Measurements from ENCODE around the gene PANX3. TPM values are rescaled to one million over a fixed set of nuclear protein-coding genes. Genes with fewer than 3 reads are reported as not detected.

The PANX3 gene
- total RNA-seq, 5 donors from 2014 or later (not counting 1 experiment from before 2014, with no cell fraction given): not detected

GRCh38 chr11:124656774-124657630 is 45.8 kb downstream of the PANX3 start:
- Histone ChIP-seq H3K27me3 (replicated peaks in 1 of 2; ENCODE audit: control insufficient read depth in 2 of 2, extremely low read depth in 1 of 2, insufficient read depth in 2 of 2, low read length in 1 of 2) (no peaks in the 10 kb centered on the region), H3K27ac (ENCODE audit: low read length) (no peak overlapping the region), H3K9me3 (no peaks in the 10 kb centered on the region), H3K4me1 (ENCODE audit: control insufficient read depth in 1 of 2, extremely low read depth in 1 of 2, insufficient read depth in 2 of 2, low read length in 2 of 2) (no peaks in the 10 kb centered on the region), H3K4me3 (ENCODE audit: control insufficient read depth in 1 of 2, extremely low read depth in 1 of 2, low read length in 1 of 2) (no peak overlapping the region), H3K36me3 (ENCODE audit: control insufficient read depth in 2 of 2, extremely low read depth in 1 of 2, insufficient read depth in 1 of 2, low read length in 1 of 2) (peaks cover 0 to 7% of the 10 kb centered on the region in 2 donors)
- WGBS (ENCODE audit: insufficient coverage): 90% methylated on average over 11 of the region's 16 CpGs
- no peaks in the 10 kb centered on the region for H3K4me1 Mint-ChIP-seq
- H3K4me3 Mint-ChIP-seq: no peak overlapping the region
- H3K9me3 Mint-ChIP-seq: no peaks in the 10 kb centered on the region
- H3K36me3 Mint-ChIP-seq: peaks cover 38% of the 10 kb centered on the region
- POLR2A ChIA-PET: interaction anchor here in 1 of 2 donors (0.6 kb wide), 1 partner anchor 176 kb away, joined by 4 read pairs; no protein-coding TSS in a partner anchor
- no peak for ATAC-seq (replicated peaks in 1 of 4)
- CTCF ChIA-PET: interaction anchor here in 1 of 2 donors (0.6 kb wide), 1 partner anchor 138 kb away, joined by 3 read pairs; no protein-coding TSS in a partner anchor
- no peak for DNase-seq
- no peaks in the 10 kb centered on the region for H3K27me3 Mint-ChIP-seq
- no peak overlapping the region for H3K27ac Mint-ChIP-seq

- Mint-ChIP-seq H3K27ac (no peak overlapping the region), H3K9me3 (no peaks in the 10 kb centered on the region), H3K4me1 (no peaks in the 10 kb centered on the region), H3K27me3 (no peaks in the 10 kb centered on the region), H3K4me3 (no peak overlapping the region), H3K36me3 (peaks cover 32% of the 10 kb centered on the region)
- Histone ChIP-seq H3K9me3 (no peaks in the 10 kb centered on the region), H3K27me3 (replicated peaks in 1 of 2; ENCODE audit: control insufficient read depth in 2 of 2, extremely low read depth in 1 of 2, insufficient read depth in 2 of 2, low read length in 1 of 2) (no peaks in the 10 kb centered on the region), H3K4me3 (ENCODE audit: control insufficient read depth in 1 of 2, extremely low read depth in 1 of 2, low read length in 1 of 2) (no peak overlapping the region), H3K36me3 (ENCODE audit: control insufficient read depth in 2 of 2, extremely low read depth in 1 of 2, insufficient read depth in 1 of 2, low read length in 1 of 2) (peaks cover 0 to 7% of the 10 kb centered on the region in 2 donors), H3K4me1 (ENCODE audit: control insufficient read depth in 1 of 2, extremely low read depth in 1 of 2, insufficient read depth in 2 of 2, low read length in 2 of 2) (no peaks in the 10 kb centered on the region), H3K27ac (ENCODE audit: low read length) (no peak overlapping the region)
- ChIA-PET POLR2A (no interaction called here), CTCF (no interaction called here)
- WGBS (ENCODE audit: insufficient coverage): no CpG with 5 or more reads among the region's 5 CpGs
- DNase-seq: no peak
- no peak for ATAC-seq (replicated peaks in 1 of 4)
Observed at GRCh38 chr11:124657904-124658303, 46.7 kb downstream of the PANX3 start.

- CTCF ChIA-PET: no interaction called here
- H3K9me3 Mint-ChIP-seq: no peaks in the 10 kb centered on the region
- H3K36me3 ChIP-seq (ENCODE audit: control insufficient read depth in 2 of 2, extremely low read depth in 1 of 2, insufficient read depth in 1 of 2, low read length in 1 of 2): peaks cover 0 to 7% of the 10 kb centered on the region in 2 donors
- no peaks in the 10 kb centered on the region for H3K27me3 ChIP-seq (replicated peaks in 1 of 2; ENCODE audit: control insufficient read depth in 2 of 2, extremely low read depth in 1 of 2, insufficient read depth in 2 of 2, low read length in 1 of 2)
- no peaks in the 10 kb centered on the region for H3K4me1 ChIP-seq (ENCODE audit: control insufficient read depth in 1 of 2, extremely low read depth in 1 of 2, insufficient read depth in 2 of 2, low read length in 2 of 2)
- peaks cover 26% of the 10 kb centered on the region for H3K36me3 Mint-ChIP-seq
- H3K4me3 Mint-ChIP-seq: no peak overlapping the region
- no peaks in the 10 kb centered on the region for H3K4me1 Mint-ChIP-seq
- ATAC-seq (replicated peaks in 1 of 4) (no peak), DNase-seq (no peak)
- WGBS (ENCODE audit: insufficient coverage): no CpG with 5 or more reads among the region's 3 CpGs
- no peak overlapping the region for H3K4me3 ChIP-seq (ENCODE audit: control insufficient read depth in 1 of 2, extremely low read depth in 1 of 2, low read length in 1 of 2)
- POLR2A ChIA-PET: no interaction called here
- no peak overlapping the region for H3K27ac Mint-ChIP-seq
- H3K9me3 ChIP-seq: no peaks in the 10 kb centered on the region
- no peak overlapping the region for H3K27ac ChIP-seq (ENCODE audit: low read length)
- H3K27me3 Mint-ChIP-seq: no peaks in the 10 kb centered on the region
Observed at GRCh38 chr11:124658501-124658900, 47.3 kb downstream of the PANX3 start.

- ATAC-seq (replicated peaks in 1 of 4) (no peak), DNase-seq (no peak)
- Histone ChIP-seq H3K27me3 (replicated peaks in 1 of 2; ENCODE audit: control insufficient read depth in 2 of 2, extremely low read depth in 1 of 2, insufficient read depth in 2 of 2, low read length in 1 of 2) (no peaks in the 10 kb centered on the region), H3K27ac (ENCODE audit: low read length) (no peak overlapping the region), H3K36me3 (ENCODE audit: control insufficient read depth in 2 of 2, extremely low read depth in 1 of 2, insufficient read depth in 1 of 2, low read length in 1 of 2) (peaks cover 0 to 7% of the 10 kb centered on the region in 2 donors), H3K4me3 (ENCODE audit: control insufficient read depth in 1 of 2, extremely low read depth in 1 of 2, low read length in 1 of 2) (no peak overlapping the region), H3K4me1 (ENCODE audit: control insufficient read depth in 1 of 2, extremely low read depth in 1 of 2, insufficient read depth in 2 of 2, low read length in 2 of 2) (no peaks in the 10 kb centered on the region), H3K9me3 (no peaks in the 10 kb centered on the region)
- H3K4me1 Mint-ChIP-seq: no peaks in the 10 kb centered on the region
- no peak overlapping the region for H3K27ac Mint-ChIP-seq
- CTCF ChIA-PET: interaction anchor here in 1 of 2 donors (0.5 to 0.7 kb wide), 3 partner anchors 9 to 11 kb away, joined by 3 to 6 read pairs (median 4); no protein-coding TSS in a partner anchor
- no peaks in the 10 kb centered on the region for H3K9me3 Mint-ChIP-seq
- POLR2A ChIA-PET: no interaction called here
- peaks cover 25% of the 10 kb centered on the region for H3K36me3 Mint-ChIP-seq
- 100% methylated on average over 1 of the region's 1 CpG for WGBS (ENCODE audit: insufficient coverage)
- H3K27me3 Mint-ChIP-seq: no peaks in the 10 kb centered on the region
- no peak overlapping the region for H3K4me3 Mint-ChIP-seq
Observed at GRCh38 chr11:124658986-124659385, 47.8 kb downstream of the PANX3 start.

GRCh38 chr11:124661553-124661952 is 50.3 kb downstream of the PANX3 start:
- no peaks in the 10 kb centered on the region for H3K27me3 Mint-ChIP-seq
- CTCF ChIA-PET: interaction anchor here in 1 of 2 donors (0.9 kb wide), 1 partner anchor 124 kb away, joined by 3 read pairs; no protein-coding TSS in a partner anchor
- H3K4me3 Mint-ChIP-seq: no peak overlapping the region
- no peak for DNase-seq
- no peaks in the 10 kb centered on the region for H3K9me3 Mint-ChIP-seq
- H3K4me3 ChIP-seq (ENCODE audit: control insufficient read depth in 1 of 2, extremely low read depth in 1 of 2, low read length in 1 of 2): no peak overlapping the region
- H3K4me1 ChIP-seq (ENCODE audit: control insufficient read depth in 1 of 2, extremely low read depth in 1 of 2, insufficient read depth in 2 of 2, low read length in 2 of 2): no peaks in the 10 kb centered on the region
- no peaks in the 10 kb centered on the region for H3K4me1 Mint-ChIP-seq
- H3K27me3 ChIP-seq (replicated peaks in 1 of 2; ENCODE audit: control insufficient read depth in 2 of 2, extremely low read depth in 1 of 2, insufficient read depth in 2 of 2, low read length in 1 of 2): no peaks in the 10 kb centered on the region
- H3K9me3 ChIP-seq: no peaks in the 10 kb centered on the region
- peaks cover 35% of the 10 kb centered on the region for H3K36me3 Mint-ChIP-seq
- POLR2A ChIA-PET: no interaction called here
- peaks cover 0 to 7% of the 10 kb centered on the region in 2 donors for H3K36me3 ChIP-seq (ENCODE audit: control insufficient read depth in 2 of 2, extremely low read depth in 1 of 2, insufficient read depth in 1 of 2, low read length in 1 of 2)
- no peak overlapping the region for H3K27ac ChIP-seq (ENCODE audit: low read length)
- ATAC-seq (replicated peaks in 1 of 4): no peak
- H3K27ac Mint-ChIP-seq: no peak overlapping the region

- no peak overlapping the region for H3K27ac ChIP-seq (ENCODE audit: low read length)
- no peak for ATAC-seq (replicated peaks in 1 of 4)
- H3K4me1 Mint-ChIP-seq: no peaks in the 10 kb centered on the region
- 90% methylated on average over 2 of the region's 4 CpGs for WGBS (ENCODE audit: insufficient coverage)
- H3K9me3 Mint-ChIP-seq: no peaks in the 10 kb centered on the region
- H3K9me3 ChIP-seq: no peaks in the 10 kb centered on the region
- H3K4me1 ChIP-seq (ENCODE audit: control insufficient read depth in 1 of 2, extremely low read depth in 1 of 2, insufficient read depth in 2 of 2, low read length in 2 of 2): no peaks in the 10 kb centered on the region
- H3K36me3 Mint-ChIP-seq: peaks cover 32% of the 10 kb centered on the region
- no peaks in the 10 kb centered on the region for H3K27me3 ChIP-seq (replicated peaks in 1 of 2; ENCODE audit: control insufficient read depth in 2 of 2, extremely low read depth in 1 of 2, insufficient read depth in 2 of 2, low read length in 1 of 2)
- H3K27ac Mint-ChIP-seq: no peak overlapping the region
- no peak overlapping the region for H3K4me3 ChIP-seq (ENCODE audit: control insufficient read depth in 1 of 2, extremely low read depth in 1 of 2, low read length in 1 of 2)
- H3K4me3 Mint-ChIP-seq: no peak overlapping the region
- no peaks in the 10 kb centered on the region for H3K27me3 Mint-ChIP-seq
- peaks cover 0 to 4% of the 10 kb centered on the region in 2 donors for H3K36me3 ChIP-seq (ENCODE audit: control insufficient read depth in 2 of 2, extremely low read depth in 1 of 2, insufficient read depth in 1 of 2, low read length in 1 of 2)
- DNase-seq: no peak
- ChIA-PET POLR2A (interaction anchor here in 1 of 2 donors (0.5 kb wide), 1 partner anchor 12 kb away, joined by 3 read pairs; the partner anchor contains the start of gene SPA17), CTCF (interaction anchor here (0.7 to 0.9 kb wide), 2 partner anchors 123 to 172 kb away, joined by 3 read pairs; no protein-coding TSS in a partner anchor)
Observed at GRCh38 chr11:124662106-124662505, 50.9 kb downstream of the PANX3 start.

All from T-cell (primary cell).